ENCODE measurements around the gene PSG5. TPM values are rescaled to one million over a fixed set of nuclear protein-coding genes. Genes with fewer than 3 reads are reported as not detected.
"Not testable (repeated sequence)": the region's sequence is repeated elsewhere in the genome, so short reads cannot be mapped to it uniquely, and the experiment has no call there.

The PSG5 gene
- total and polyA plus RNA-seq, 2 experiments from 2014 or later, result 0.32 TPM; not detected in 1

GRCh38 chr19:43163135-43163534 is 23.2 kb downstream of the PSG5 start:
- H2AFZ ChIP-seq; H3K4me3 ChIP-seq; H3K79me2 ChIP-seq (replicated peaks; ENCODE audit: insufficient read depth); H3K27ac ChIP-seq (ENCODE audit: low read depth); ATAC-seq; H3F3A ChIP-seq (replicated peaks; ENCODE audit: low read depth); H3K27me3 ChIP-seq (ENCODE audit: insufficient read depth); H3K9me2 ChIP-seq (ENCODE audit: insufficient read depth); H3K27ac Mint-ChIP-seq; H3K36me3 Mint-ChIP-seq (ENCODE audit: low read depth); H3K4me1 Mint-ChIP-seq; DNase-seq (ENCODE audit: low spot score); H3K27me3 Mint-ChIP-seq (ENCODE audit: insufficient read depth, low read depth, poor library complexity); H3K4me3 Mint-ChIP-seq; H4K20me1 ChIP-seq (replicated peaks; ENCODE audit: insufficient read depth); H3K4me2 ChIP-seq; H3K36me3 ChIP-seq (ENCODE audit: insufficient read depth): not testable (repeated sequence)
- peaks cover 81% of the 10 kb centered on the region for H3K9me3 Mint-ChIP-seq
- H3K4me1 ChIP-seq (ENCODE audit: insufficient read depth), result peaks cover 11% of the 10 kb centered on the region

GRCh38 chr19:43162261-43162660 is 24.1 kb downstream of the PSG5 start:
- not testable (repeated sequence) for H4K20me1 ChIP-seq (replicated peaks; ENCODE audit: insufficient read depth); H3K27ac ChIP-seq (ENCODE audit: low read depth); DNase-seq (ENCODE audit: low spot score); H2AFZ ChIP-seq; H3K4me3 ChIP-seq; H3K36me3 Mint-ChIP-seq (ENCODE audit: low read depth); ATAC-seq; H3F3A ChIP-seq (replicated peaks; ENCODE audit: low read depth); H3K27me3 ChIP-seq (ENCODE audit: insufficient read depth); H3K27ac Mint-ChIP-seq; H3K4me3 Mint-ChIP-seq; H3K4me2 ChIP-seq; H3K4me1 Mint-ChIP-seq; H3K79me2 ChIP-seq (replicated peaks; ENCODE audit: insufficient read depth); H3K36me3 ChIP-seq (ENCODE audit: insufficient read depth); H3K27me3 Mint-ChIP-seq (ENCODE audit: insufficient read depth, low read depth, poor library complexity); H3K9me2 ChIP-seq (ENCODE audit: insufficient read depth)
- H3K9me3 Mint-ChIP-seq, result peaks cover 86% of the 10 kb centered on the region
- peaks cover 11% of the 10 kb centered on the region for H3K4me1 ChIP-seq (ENCODE audit: insufficient read depth)

GRCh38 chr19:43152214-43152613 is 34.1 kb downstream of the PSG5 start:
- Mint-ChIP-seq H3K27ac (no peak overlapping the region), H3K9me3 (peaks cover 91% of the 10 kb centered on the region), H3K36me3 (ENCODE audit: low read depth) (peaks cover 28% of the 10 kb centered on the region; the same call in 2 of the 3 replicates), H3K4me3 (no peak overlapping the region), H3K4me1 (no peaks in the 10 kb centered on the region), H3K27me3 (ENCODE audit: insufficient read depth, low read depth, poor library complexity) (peaks cover 1% of the 10 kb centered on the region)
- Histone ChIP-seq H3K36me3 (ENCODE audit: insufficient read depth) (no peaks in the 10 kb centered on the region), H3K4me1 (ENCODE audit: insufficient read depth) (peaks cover 7% of the 10 kb centered on the region; the same call in 1 of the 2 replicates), H2AFZ (no peak overlapping the region), H3K4me3 (no peak overlapping the region), H3K27me3 (ENCODE audit: insufficient read depth) (no peaks in the 10 kb centered on the region), H4K20me1 (replicated peaks; ENCODE audit: insufficient read depth) (no peaks in the 10 kb centered on the region), H3F3A (replicated peaks; ENCODE audit: low read depth) (no peaks in the 10 kb centered on the region), H3K9me2 (ENCODE audit: insufficient read depth) (no peaks in the 10 kb centered on the region), H3K79me2 (replicated peaks; ENCODE audit: insufficient read depth) (no peaks in the 10 kb centered on the region), H3K4me2 (no peak overlapping the region), H3K27ac (ENCODE audit: low read depth) (no peak overlapping the region)
- TF ChIP-seq NANOG (IDR thresholded peaks at IDR 0.05; ENCODE audit: borderline replicate concordance), result no peak
- no peak for TF ChIP-seq POLR2AphosphoS5 (IDR thresholded peaks at IDR 0.05; ENCODE audit: low read depth)
- TF ChIP-seq EZH2 (IDR thresholded peaks at IDR 0.05; ENCODE audit: low read depth, unreplicated experiment), result no peak
- no peak for TF ChIP-seq STAT1 (IDR thresholded peaks at IDR 0.05; ENCODE audit: unreplicated experiment)
- ATAC-seq, result no peak
- DNase-seq (ENCODE audit: low spot score), result no peak

- H2AFZ ChIP-seq; H4K20me1 ChIP-seq (replicated peaks; ENCODE audit: insufficient read depth); H3K4me3 Mint-ChIP-seq; H3K27me3 Mint-ChIP-seq (ENCODE audit: insufficient read depth, low read depth, poor library complexity); H3F3A ChIP-seq (replicated peaks; ENCODE audit: low read depth); H3K27ac Mint-ChIP-seq; H3K27me3 ChIP-seq (ENCODE audit: insufficient read depth); H3K4me1 ChIP-seq (ENCODE audit: insufficient read depth); H3K4me3 ChIP-seq; ATAC-seq; H3K4me1 Mint-ChIP-seq; DNase-seq (ENCODE audit: low spot score); H3K4me2 ChIP-seq; H3K79me2 ChIP-seq (replicated peaks; ENCODE audit: insufficient read depth); H3K36me3 ChIP-seq (ENCODE audit: insufficient read depth); H3K9me2 ChIP-seq (ENCODE audit: insufficient read depth); H3K27ac ChIP-seq (ENCODE audit: low read depth): not testable (repeated sequence)
- H3K9me3 Mint-ChIP-seq, result peaks cover 91% of the 10 kb centered on the region
- H3K36me3 Mint-ChIP-seq (ENCODE audit: low read depth), result peaks cover 40% of the 10 kb centered on the region
These were observed 36.5 kb downstream of the PSG5 start for GRCh38 chr19:43149788-43150187.

Data from GM23338 (cell line).